Neural progenitor cell (in vitro differentiated cells): ENCODE data around the gene LCP1.

Experiments
- EZH2 ChIP-seq: fragments of 200-600 bp; sonication (generic); IDR thresholded peaks from 2 replicates; pipeline ENCODE4 v1.6.1; 2017; ENCODE audit warnings: antibody characterized with exemption, mild to moderate bottlenecking, moderate library complexity
- EZH2phosphoT487 ChIP-seq: fragments of 200-600 bp; sonication (generic); IDR thresholded peaks from 2 replicates; pipeline ENCODE4 v1.6.1; 2017; ENCODE audit warnings: antibody characterized with exemption
- TF ChIP-seq, protein P1 (sequence below): fragments of 200-600 bp; sonication (generic); IDR thresholded peaks from 2 replicates; pipeline ENCODE4 v1.5.1; 2017; ENCODE audit warnings: antibody characterized with exemption, mild to moderate bottlenecking

DNA sequence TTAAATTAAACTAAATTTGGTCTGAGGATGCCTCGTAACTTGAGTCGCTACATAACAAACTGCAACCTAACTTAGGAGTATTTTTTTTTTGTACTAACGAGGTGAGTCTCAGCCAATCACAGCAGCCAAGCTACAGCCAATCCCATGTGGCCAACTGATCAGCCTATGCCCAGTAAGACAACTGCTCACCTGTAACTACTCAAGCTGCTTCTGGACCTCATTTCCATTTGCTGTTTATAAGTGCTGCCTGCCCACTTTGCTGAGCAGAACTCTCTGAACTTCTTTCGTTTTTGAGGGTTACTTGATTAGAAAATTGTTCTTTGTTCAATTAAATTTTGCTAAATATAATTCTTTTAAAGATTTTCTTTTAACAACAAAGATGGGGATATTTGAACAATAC lies 81.0 kb downstream of the LCP1 start:
- TF ChIP-seq, protein P1, sequence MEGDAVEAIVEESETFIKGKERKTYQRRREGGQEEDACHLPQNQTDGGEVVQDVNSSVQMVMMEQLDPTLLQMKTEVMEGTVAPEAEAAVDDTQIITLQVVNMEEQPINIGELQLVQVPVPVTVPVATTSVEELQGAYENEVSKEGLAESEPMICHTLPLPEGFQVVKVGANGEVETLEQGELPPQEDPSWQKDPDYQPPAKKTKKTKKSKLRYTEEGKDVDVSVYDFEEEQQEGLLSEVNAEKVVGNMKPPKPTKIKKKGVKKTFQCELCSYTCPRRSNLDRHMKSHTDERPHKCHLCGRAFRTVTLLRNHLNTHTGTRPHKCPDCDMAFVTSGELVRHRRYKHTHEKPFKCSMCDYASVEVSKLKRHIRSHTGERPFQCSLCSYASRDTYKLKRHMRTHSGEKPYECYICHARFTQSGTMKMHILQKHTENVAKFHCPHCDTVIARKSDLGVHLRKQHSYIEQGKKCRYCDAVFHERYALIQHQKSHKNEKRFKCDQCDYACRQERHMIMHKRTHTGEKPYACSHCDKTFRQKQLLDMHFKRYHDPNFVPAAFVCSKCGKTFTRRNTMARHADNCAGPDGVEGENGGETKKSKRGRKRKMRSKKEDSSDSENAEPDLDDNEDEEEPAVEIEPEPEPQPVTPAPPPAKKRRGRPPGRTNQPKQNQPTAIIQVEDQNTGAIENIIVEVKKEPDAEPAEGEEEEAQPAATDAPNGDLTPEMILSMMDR: no peak
- TF ChIP-seq EZH2: no peak
- no peak for TF ChIP-seq EZH2phosphoT487
